HEK293 (cell line): ENCODE measurements around the gene SPEM3.

Experiments used
- CTCF ChIA-PET: fragments of 350-600 bp; formaldehyde crosslinking; extraction: SDS; loops from one replicate; lab custom pipeline; 2021; ENCODE audit warnings: antibody characterized with exemption; lab: Yijun Ruan, JAX
- POLR2A ChIA-PET: fragments of 300-600 bp; formaldehyde crosslinking; extraction: SDS; loops from one replicate; lab custom pipeline; 2020; ENCODE audit warnings: antibody characterized with exemption, inconsistent platforms; lab: Yijun Ruan, JAX
- H3K27ac ChIP-seq: fragments of 200-500 bp; sonication (Bioruptor generic); 2 replicates; pipeline ENCODE4 v1.5.1; 2014; ENCODE audit warnings: low read depth, low read length, control low read depth, inconsistent platforms; ENCODE audit errors: extremely low read depth
- H3K36me3 ChIP-seq, 2 experiments: fragments of 200-500 bp in 1 of 2; sonication (Bioruptor generic) in 1 of 2; 1 replicate in 1 of 2; 2 replicates in 1 of 2; pipeline ENCODE4 v1.5.1; 2014 to 2017; ENCODE audit warnings: inconsistent platforms in 2 of 2, low read length in 2 of 2; ENCODE audit not compliant: control insufficient read depth in 2 of 2, insufficient read depth in 1 of 2
- H3K4me1 ChIP-seq: fragments of 200-500 bp; sonication (Bioruptor generic); 2 replicates; pipeline ENCODE4 v1.5.1; 2014; ENCODE audit warnings: mild to moderate bottlenecking, low read length, inconsistent platforms; ENCODE audit not compliant: control insufficient read depth, insufficient read depth
- H3K4me3 ChIP-seq: 2 replicates; pipeline ENCODE4 v1.5.1; 2011; ENCODE audit warnings: low read depth, mild to moderate bottlenecking, control low read depth, low read length, moderate library complexity
- H3K9me3 ChIP-seq: fragments of 200-500 bp; sonication (Bioruptor generic); 2 replicates; pipeline ENCODE4 v1.5.1; 2014; ENCODE audit warnings: low read depth, low read length, inconsistent platforms; ENCODE audit not compliant: control insufficient read depth, insufficient read depth
- EGR2 ChIP-seq: fragments of 450-650 bp; formaldehyde crosslinking; IDR thresholded peaks from 2 replicates; pipeline ENCODE4 v1.5.1; 2016; ENCODE audit warnings: low read depth, missing biosample characterization, missing genetic modification characterization
- GLI2 ChIP-seq: fragments of 450-650 bp; formaldehyde crosslinking; IDR thresholded peaks from 2 replicates; pipeline ENCODE4; 2017; ENCODE audit warnings: missing biosample characterization, missing genetic modification characterization, low read depth, borderline replicate concordance
- HIC1 ChIP-seq: fragments of 450-650 bp; formaldehyde crosslinking; IDR thresholded peaks from 2 replicates; pipeline ENCODE4 v1.5.1; 2016; ENCODE audit warnings: missing biosample characterization, missing genetic modification characterization
- PRDM10 ChIP-seq: fragments of 450-650 bp; formaldehyde crosslinking; IDR thresholded peaks from 2 replicates; pipeline ENCODE4 v1.5.1; 2016; ENCODE audit warnings: missing biosample characterization, missing genetic modification characterization
- SCRT1 ChIP-seq: fragments of 450-650 bp; formaldehyde crosslinking; IDR thresholded peaks from 2 replicates; pipeline ENCODE4 v1.5.1; 2016; ENCODE audit warnings: missing biosample characterization, missing genetic modification characterization, borderline replicate concordance
- ZBTB26 ChIP-seq: fragments of 450-650 bp; formaldehyde crosslinking; optimal IDR thresholded peaks from 2 replicates; pipeline ENCODE3; 2016; ENCODE audit warnings: missing biosample characterization, mild to moderate bottlenecking, missing genetic modification characterization
- ZFHX2 ChIP-seq: fragments of 450-650 bp; formaldehyde crosslinking; conservative IDR thresholded peaks from 2 replicates; pipeline ENCODE4 v1.5.1; 2016; ENCODE audit warnings: missing biosample characterization, missing genetic modification characterization
- ZNF112 ChIP-seq: fragments of 450-650 bp; formaldehyde crosslinking; IDR thresholded peaks from 2 replicates; pipeline ENCODE4 v1.5.0; 2017; ENCODE audit warnings: missing biosample characterization, missing genetic modification characterization
- ZNF133 ChIP-seq: fragments of 450-650 bp; formaldehyde crosslinking; IDR thresholded peaks from 2 replicates; pipeline ENCODE4 v1.5.1; 2016; ENCODE audit warnings: missing biosample characterization, missing genetic modification characterization
- ZNF138 ChIP-seq: fragments of 450-650 bp; formaldehyde crosslinking; IDR thresholded peaks from 2 replicates; pipeline ENCODE4 v1.5.1; 2016; ENCODE audit warnings: missing biosample characterization, missing genetic modification characterization, borderline replicate concordance
- ZNF266 ChIP-seq: fragments of 450-650 bp; formaldehyde crosslinking; IDR thresholded peaks from 2 replicates; pipeline ENCODE4 v1.5.1; 2016; ENCODE audit warnings: missing biosample characterization, missing genetic modification characterization, low read depth
- ZNF521 ChIP-seq: fragments of 450-650 bp; formaldehyde crosslinking; IDR thresholded peaks from 2 replicates; pipeline ENCODE4 v1.5.1; 2017; ENCODE audit warnings: missing biosample characterization, mild to moderate bottlenecking, missing genetic modification characterization
- ZNF560 ChIP-seq: fragments of 450-650 bp; formaldehyde crosslinking; IDR thresholded peaks from 2 replicates; pipeline ENCODE4 v1.5.1; 2017; ENCODE audit warnings: missing biosample characterization, missing genetic modification characterization, borderline replicate concordance
- ZNF704 ChIP-seq: fragments of 450-650 bp; formaldehyde crosslinking; IDR thresholded peaks from 2 replicates; pipeline ENCODE4 v1.5.1; 2016; ENCODE audit warnings: missing biosample characterization, missing genetic modification characterization
- ZNF707 ChIP-seq: fragments of 450-650 bp; formaldehyde crosslinking; IDR thresholded peaks from 2 replicates; pipeline ENCODE4 v1.5.1; 2016; ENCODE audit warnings: missing biosample characterization, missing genetic modification characterization
- ZNF791 ChIP-seq: fragments of 450-650 bp; formaldehyde crosslinking; IDR thresholded peaks from 2 replicates; pipeline ENCODE4 v1.5.1; 2016; ENCODE audit warnings: missing biosample characterization, missing genetic modification characterization
- ZSCAN18 ChIP-seq: fragments of 450-650 bp; formaldehyde crosslinking; IDR thresholded peaks from 2 replicates; pipeline ENCODE4 v1.5.1; 2016; ENCODE audit warnings: missing biosample characterization, missing genetic modification characterization

The SPEM3 gene

GRCh38 chr17:7410634-7411426 is 17.8 kb upstream of the SPEM3 start:
- H3K9me3 ChIP-seq, result no peaks in the 10 kb centered on the region
- no peaks in the 10 kb centered on the region for H3K4me1 ChIP-seq
- TF ChIP-seq ZBTB26 (peak; percentile 9), ZNF521 (tag by site-specific recombination) (no peak), ZNF266 (tag by site-specific recombination) (no peak), ZNF112 (tag by site-specific recombination) (no peak), ZNF704 (tag by site-specific recombination) (no peak), GLI2 (tag by site-specific recombination) (no peak), EGR2 (tag by site-specific recombination) (peak; percentile 48), ZNF138 (no peak), ZSCAN18 (tag by site-specific recombination) (no peak), ZNF707 (tag by site-specific recombination) (no peak), SCRT1 (tag by site-specific recombination) (no peak), HIC1 (tag by site-specific recombination) (peak; percentile 63; the same call in 1 of the 2 replicates), PRDM10 (peak; percentile 91), ZNF791 (tag by site-specific recombination) (no peak), ZFHX2 (0 out of 2 replicates have a peak, but pooled peaks have one; percentile 25), ZNF133 (tag by site-specific recombination) (no peak), ZNF560 (tag by site-specific recombination) (no peak)
- CTCF ChIA-PET, result interaction anchor here (0.6 to 1.2 kb wide), 3 partner anchors 13 to 55 kb away, joined by 3 to 4 read pairs (median 4); no protein-coding TSS in a partner anchor
- POLR2A ChIA-PET, result interaction anchor here (1.0 kb wide), 1 partner anchor 13 kb away, joined by 6 read pairs; no protein-coding TSS in a partner anchor
- H3K36me3 ChIP-seq, result peaks cover 3 to 47% of the 10 kb centered on the region in 2 experiments
- H3K4me3 ChIP-seq, result no peak overlapping the region
- no peak overlapping the region for H3K27ac ChIP-seq
